DND-41 (cell line): ENCODE data around the gene ANKRD13A.

Source experiments
- ATAC-seq: fragments of 200-7000 bp; cut with Tn5 transposase; 3 replicates; pipeline ENCODE4 v1.9.1; 2021; ENCODE audit warnings: low read depth; ENCODE audit not compliant: insufficient read depth
- DNase-seq: peaks from one replicate; pipeline ENCODE4 v3.0.0-alpha.2; 2020
- H2AFZ ChIP-seq: 2 replicates; pipeline ENCODE4 v1.6.0; 2012; ENCODE audit warnings: low read depth, low read length
- H3K27ac ChIP-seq: 2 replicates; pipeline ENCODE4 v1.5.1; 2012; ENCODE audit warnings: low read length, inconsistent platforms
- H3K27me3 ChIP-seq: fragments of 200-600 bp; sonication (generic); 2 replicates; pipeline ENCODE4 v1.6.0; 2012; ENCODE audit warnings: low read length, mild to moderate bottlenecking, inconsistent platforms; ENCODE audit not compliant: insufficient read depth, poor library complexity
- H3K36me3 ChIP-seq: 2 replicates; pipeline ENCODE4 v1.5.1; 2012; ENCODE audit warnings: low read length, inconsistent platforms; ENCODE audit not compliant: insufficient read depth
- H3K4me1 ChIP-seq: 2 replicates; pipeline ENCODE4 v1.5.1; 2012; ENCODE audit warnings: mild to moderate bottlenecking, low read length; ENCODE audit not compliant: insufficient read depth
- H3K4me2 ChIP-seq: 2 replicates; pipeline ENCODE4 v1.6.0; 2012; ENCODE audit warnings: mild to moderate bottlenecking, moderate library complexity, low read length, inconsistent platforms; ENCODE audit not compliant: insufficient read depth
- H3K4me3 ChIP-seq, 2 experiments: fragments of 200-600 bp in 1 of 2; shearing (Covaris generic) in 1 of 2; 2 replicates each; pipeline ENCODE4 v1.5.1; 2012 to 2016; ENCODE audit warnings: inconsistent platforms in 2 of 2, low read length in 2 of 2, mild to moderate bottlenecking in 2 of 2, low read depth in 1 of 2, moderate library complexity in 1 of 2
- H3K79me2 ChIP-seq: 2 replicates; pipeline ENCODE4 v1.6.0; 2012; ENCODE audit warnings: low read length, inconsistent platforms; ENCODE audit not compliant: insufficient read depth
- H3K9ac ChIP-seq: 2 replicates; pipeline ENCODE4 v1.6.0; 2012; ENCODE audit warnings: low read depth, mild to moderate bottlenecking, inconsistent platforms, low read length, moderate library complexity
- H3K9me3 ChIP-seq: 2 replicates; pipeline ENCODE4 v1.5.1; 2012; ENCODE audit warnings: low read length, moderate library complexity, mild to moderate bottlenecking, inconsistent platforms; ENCODE audit not compliant: insufficient read depth, severe bottlenecking
- H4K20me1 ChIP-seq: 2 replicates; pipeline ENCODE4 v1.6.0; 2012; ENCODE audit warnings: low read length; ENCODE audit not compliant: insufficient read depth
- CTCF ChIP-seq: IDR thresholded peaks from 2 replicates; pipeline ENCODE4 v1.5.1; 2012; ENCODE audit warnings: borderline replicate concordance, low read length, moderate library complexity, mild to moderate bottlenecking; ENCODE audit not compliant: poor library complexity, severe bottlenecking; ENCODE audit errors: extremely low read depth
- EZH2 ChIP-seq: IDR thresholded peaks from 3 replicates; pipeline ENCODE4 v1.6.1; 2012; ENCODE audit warnings: borderline replicate concordance, low read depth, mild to moderate bottlenecking, moderate library complexity, low read length, inconsistent platforms; ENCODE audit not compliant: severe bottlenecking

Gene ANKRD13A

GRCh38 chr12:109951751-109952150, 47.5 kb upstream of the ANKRD13A start:
- DNase-seq, result no peak
- Histone ChIP-seq H3K9me3 (no peaks in the 10 kb centered on the region), H3K4me1 (no peaks in the 10 kb centered on the region), H3K79me2 (no peaks in the 10 kb centered on the region), H2AFZ (no peak overlapping the region), H3K4me2 (no peak overlapping the region), H3K27ac (no peak overlapping the region), H4K20me1 (no peaks in the 10 kb centered on the region), H3K9ac (no peak overlapping the region), H3K27me3 (no peaks in the 10 kb centered on the region), H3K4me3 (no peak overlapping the region), H3K36me3 (peaks cover 81% of the 10 kb centered on the region)
- no peak for TF ChIP-seq CTCF
- TF ChIP-seq EZH2, result no peak
- ATAC-seq, result no peak

DNA sequence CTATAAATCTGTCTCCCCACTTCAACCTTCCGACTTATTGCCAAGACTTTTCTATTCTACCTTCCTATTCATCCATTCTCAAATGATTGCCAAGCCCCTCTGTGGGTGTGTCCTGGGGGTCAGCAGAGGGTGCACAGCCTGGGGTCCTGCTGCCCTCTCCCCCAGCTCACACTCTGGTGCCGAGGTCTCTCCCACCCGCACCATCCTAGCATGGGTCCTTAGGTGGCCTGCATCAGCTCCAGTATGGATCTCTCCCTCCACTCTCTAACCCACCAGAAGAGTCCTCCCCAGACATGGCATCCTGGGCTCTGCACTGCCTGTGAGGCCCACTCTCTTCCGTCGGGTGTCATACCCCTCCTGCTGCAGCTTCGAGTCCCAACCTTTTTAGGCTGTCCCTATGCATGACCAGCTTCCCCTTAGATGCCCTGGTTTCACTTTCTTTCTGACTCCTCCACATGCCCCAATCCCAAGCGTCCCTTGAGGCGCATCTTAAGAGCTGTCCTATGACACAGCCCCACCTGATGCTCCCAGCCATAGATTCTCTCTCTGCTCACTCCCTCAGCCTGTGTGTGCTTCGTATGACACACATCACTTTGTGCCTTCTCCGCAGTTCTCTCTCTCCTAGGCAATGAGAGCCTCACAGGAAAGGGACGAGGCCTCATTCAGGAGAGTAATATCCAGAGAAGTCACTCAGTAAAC, 46.9 kb upstream of the ANKRD13A start:
- TF ChIP-seq EZH2 (no peak), CTCF (no peak)
- Histone ChIP-seq H3K4me3 (no peak overlapping the region), H3K27ac (no peak overlapping the region), H3K27me3 (no peaks in the 10 kb centered on the region), H2AFZ (no peak overlapping the region), H3K9ac (no peak overlapping the region), H4K20me1 (no peaks in the 10 kb centered on the region), H3K9me3 (no peaks in the 10 kb centered on the region), H3K4me1 (no peaks in the 10 kb centered on the region), H3K79me2 (no peaks in the 10 kb centered on the region), H3K36me3 (peaks cover 79% of the 10 kb centered on the region), H3K4me2 (no peak overlapping the region)
- DNase-seq (no peak), ATAC-seq (0 out of 3 replicates have a peak, but pooled peaks have one; percentile 24)

DNA sequence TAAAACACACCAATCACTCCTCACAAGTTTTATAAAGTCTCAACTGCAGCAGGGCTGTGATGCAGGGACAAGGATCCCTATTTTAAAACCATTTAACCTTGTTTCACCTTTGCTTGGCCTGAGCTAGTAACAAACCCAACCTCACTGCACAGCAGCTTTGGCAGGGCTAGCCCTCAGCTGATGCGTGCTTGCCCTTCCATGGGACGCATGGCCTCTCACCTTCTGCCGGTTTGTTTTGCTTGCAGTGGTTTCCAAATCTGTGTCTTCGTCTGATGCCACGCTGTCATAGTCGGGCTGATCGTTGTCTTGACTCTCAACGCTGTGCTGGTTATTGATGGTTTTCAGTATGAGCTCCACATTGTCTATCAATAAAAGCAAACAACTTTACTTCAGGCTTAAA, 46.4 kb upstream of the ANKRD13A start:
- Histone ChIP-seq H2AFZ (no peak overlapping the region), H3K9ac (no peak overlapping the region), H3K9me3 (no peaks in the 10 kb centered on the region), H3K4me3 (no peak overlapping the region), H3K36me3 (peaks cover 77% of the 10 kb centered on the region), H3K27ac (no peak overlapping the region), H3K4me2 (no peak overlapping the region), H3K79me2 (no peaks in the 10 kb centered on the region), H3K4me1 (no peaks in the 10 kb centered on the region), H3K27me3 (no peaks in the 10 kb centered on the region), H4K20me1 (no peaks in the 10 kb centered on the region)
- ATAC-seq, result no peak
- TF ChIP-seq CTCF, result no peak
- DNase-seq, result no peak
